HL-60 (cell line): ENCODE results near the gene PLXNA2.

Source experiments
- GABPA ChIP-seq: IDR thresholded peaks from 2 replicates; pipeline ENCODE4 v1.6.1; 2012; ENCODE audit warnings: low read depth
- TF ChIP-seq, protein P1 (sequence below): IDR thresholded peaks from one replicate; pipeline ENCODE4 v1.5.1; 2011; ENCODE audit warnings: low read length, control low read depth, inconsistent platforms; ENCODE audit not compliant: insufficient read depth

DNA sequence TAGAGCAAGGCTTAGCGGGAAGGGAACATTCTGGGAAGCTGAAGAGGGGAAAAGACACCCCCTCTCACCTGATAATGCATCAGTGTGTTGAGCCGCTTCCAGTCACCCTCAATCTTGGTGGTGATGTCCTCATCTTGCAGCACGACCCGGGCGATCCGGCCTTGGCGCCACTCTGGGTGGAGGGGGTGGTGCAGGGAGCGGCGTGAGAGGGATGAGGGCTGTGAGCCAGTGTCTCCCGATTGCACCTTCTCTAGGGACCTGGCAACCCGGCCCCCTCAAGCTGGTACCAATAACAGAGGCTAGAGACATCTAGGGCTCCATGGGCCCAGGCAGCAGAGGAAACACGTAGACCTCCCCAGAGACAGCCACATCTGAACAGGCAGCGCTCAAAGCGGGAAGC, 205.9 kb downstream of the PLXNA2 start:
- TF ChIP-seq, protein P1, sequence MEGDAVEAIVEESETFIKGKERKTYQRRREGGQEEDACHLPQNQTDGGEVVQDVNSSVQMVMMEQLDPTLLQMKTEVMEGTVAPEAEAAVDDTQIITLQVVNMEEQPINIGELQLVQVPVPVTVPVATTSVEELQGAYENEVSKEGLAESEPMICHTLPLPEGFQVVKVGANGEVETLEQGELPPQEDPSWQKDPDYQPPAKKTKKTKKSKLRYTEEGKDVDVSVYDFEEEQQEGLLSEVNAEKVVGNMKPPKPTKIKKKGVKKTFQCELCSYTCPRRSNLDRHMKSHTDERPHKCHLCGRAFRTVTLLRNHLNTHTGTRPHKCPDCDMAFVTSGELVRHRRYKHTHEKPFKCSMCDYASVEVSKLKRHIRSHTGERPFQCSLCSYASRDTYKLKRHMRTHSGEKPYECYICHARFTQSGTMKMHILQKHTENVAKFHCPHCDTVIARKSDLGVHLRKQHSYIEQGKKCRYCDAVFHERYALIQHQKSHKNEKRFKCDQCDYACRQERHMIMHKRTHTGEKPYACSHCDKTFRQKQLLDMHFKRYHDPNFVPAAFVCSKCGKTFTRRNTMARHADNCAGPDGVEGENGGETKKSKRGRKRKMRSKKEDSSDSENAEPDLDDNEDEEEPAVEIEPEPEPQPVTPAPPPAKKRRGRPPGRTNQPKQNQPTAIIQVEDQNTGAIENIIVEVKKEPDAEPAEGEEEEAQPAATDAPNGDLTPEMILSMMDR: no peak
- no peak for TF ChIP-seq GABPA
